ENCODE measurements around the gene KRT7. TPM values are rescaled to one million over a fixed set of nuclear protein-coding genes. Genes with fewer than 3 reads are reported as not detected.

KRT7 gene
- total RNA-seq, 1 experiment from 2014 or later: 3,783 TPM

DNA sequence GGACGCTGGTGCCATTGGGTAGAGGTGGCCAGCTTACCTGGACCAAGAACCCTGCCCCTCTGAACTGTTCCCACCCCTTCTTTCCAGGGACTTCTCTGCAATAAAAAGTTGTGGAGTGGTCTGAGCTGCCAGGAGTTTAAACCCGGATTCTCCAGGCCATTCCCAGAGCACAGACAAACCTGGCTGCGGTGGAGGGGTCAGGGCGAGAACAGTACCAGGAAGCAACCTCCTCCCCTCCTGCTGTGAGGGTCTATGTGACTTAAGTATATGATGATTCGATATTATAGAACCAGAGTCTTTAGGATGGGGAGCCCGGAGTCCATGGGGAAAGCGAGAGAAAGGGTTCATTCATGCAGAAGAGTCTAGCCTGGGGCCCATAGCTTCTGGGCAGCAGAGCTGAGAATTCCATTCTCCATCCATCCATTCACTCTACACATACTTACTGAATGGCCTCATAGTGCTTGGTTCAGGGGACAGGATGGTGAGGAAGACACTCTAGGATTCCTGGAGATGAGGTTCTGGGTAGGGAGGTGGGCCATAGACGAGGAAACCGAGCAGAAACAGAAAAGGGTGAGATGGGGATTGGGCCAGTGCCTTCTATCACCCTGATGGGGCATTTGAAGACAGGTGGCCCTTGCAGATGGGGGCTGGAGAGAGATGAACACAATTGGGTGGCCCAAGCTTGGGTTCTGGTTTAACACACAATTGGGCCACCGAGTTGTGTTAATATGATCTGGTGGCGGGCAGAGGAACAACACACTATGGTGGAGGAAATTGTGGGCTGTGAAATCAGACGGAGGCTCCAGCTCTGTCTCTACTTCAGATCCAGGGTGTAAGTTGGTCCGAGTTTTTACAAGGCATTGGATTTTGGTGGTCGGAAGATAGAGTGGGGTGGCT, 46.6 kb downstream of the KRT7 start:
- peak overlapping the region; percentile 78; the same call in 1 of the 2 replicates for H3K4me3 ChIP-seq
- H3K36me3 ChIP-seq (ENCODE audit: low read depth): no peaks in the 10 kb centered on the region
- POLR2A ChIA-PET (ENCODE audit: unreplicated experiment): interaction anchor here (0.5 to 4.0 kb wide), 22 partner anchors 16 to 899 kb away, joined by 3 to 51 read pairs (median 4); partner anchors contain the start of gene KRT80
- H3K9me2 ChIP-seq (ENCODE audit: insufficient read depth): no peaks in the 10 kb centered on the region
- H3K4me1 ChIP-seq (replicated peaks; ENCODE audit: insufficient read depth): peaks cover 69% of the 10 kb centered on the region
- H2AFZ ChIP-seq: no peak overlapping the region
- CTCF ChIA-PET: interaction anchor here (0.6 to 3.7 kb wide), 15 partner anchors 14 to 606 kb away, joined by 3 to 23 read pairs (median 4); partner anchors contain the start of gene KRT7
- H3K4me2 ChIP-seq: peak overlapping the region; percentile 100
- peaks cover 47% of the 10 kb centered on the region for H3F3A ChIP-seq (ENCODE audit: insufficient read depth, low read depth)
- H3K9me3 ChIP-seq (ENCODE audit: insufficient read depth, low read depth): no peaks in the 10 kb centered on the region
- intact Hi-C loops (cut with micrococcal nuclease; ENCODE audit: unreplicated experiment): loop anchor here (1.0 to 5.0 kb wide), 9 partner anchors 27 to 693 kb away; no protein-coding TSS in a partner anchor
- no peaks in the 10 kb centered on the region for H3K79me2 ChIP-seq (ENCODE audit: low read depth)
- H3K27ac ChIP-seq: peak overlapping the region; percentile 100
- BruUV-seq (replicated peaks): TSS peak; percentile 90
- no peaks in the 10 kb centered on the region for H4K20me1 ChIP-seq (ENCODE audit: insufficient read depth)
- no peak for TF ChIP-seq EZH2 (IDR thresholded peaks at IDR 0.05; ENCODE audit: low read depth)
- TF ChIP-seq, protein P1, sequence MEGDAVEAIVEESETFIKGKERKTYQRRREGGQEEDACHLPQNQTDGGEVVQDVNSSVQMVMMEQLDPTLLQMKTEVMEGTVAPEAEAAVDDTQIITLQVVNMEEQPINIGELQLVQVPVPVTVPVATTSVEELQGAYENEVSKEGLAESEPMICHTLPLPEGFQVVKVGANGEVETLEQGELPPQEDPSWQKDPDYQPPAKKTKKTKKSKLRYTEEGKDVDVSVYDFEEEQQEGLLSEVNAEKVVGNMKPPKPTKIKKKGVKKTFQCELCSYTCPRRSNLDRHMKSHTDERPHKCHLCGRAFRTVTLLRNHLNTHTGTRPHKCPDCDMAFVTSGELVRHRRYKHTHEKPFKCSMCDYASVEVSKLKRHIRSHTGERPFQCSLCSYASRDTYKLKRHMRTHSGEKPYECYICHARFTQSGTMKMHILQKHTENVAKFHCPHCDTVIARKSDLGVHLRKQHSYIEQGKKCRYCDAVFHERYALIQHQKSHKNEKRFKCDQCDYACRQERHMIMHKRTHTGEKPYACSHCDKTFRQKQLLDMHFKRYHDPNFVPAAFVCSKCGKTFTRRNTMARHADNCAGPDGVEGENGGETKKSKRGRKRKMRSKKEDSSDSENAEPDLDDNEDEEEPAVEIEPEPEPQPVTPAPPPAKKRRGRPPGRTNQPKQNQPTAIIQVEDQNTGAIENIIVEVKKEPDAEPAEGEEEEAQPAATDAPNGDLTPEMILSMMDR (conservative IDR thresholded peaks at IDR 0.05): no peak
- no peaks in the 10 kb centered on the region for H3K27me3 ChIP-seq (ENCODE audit: insufficient read depth, low read depth)
- peak; percentile 65 to 84 for DNase-seq

DNA sequence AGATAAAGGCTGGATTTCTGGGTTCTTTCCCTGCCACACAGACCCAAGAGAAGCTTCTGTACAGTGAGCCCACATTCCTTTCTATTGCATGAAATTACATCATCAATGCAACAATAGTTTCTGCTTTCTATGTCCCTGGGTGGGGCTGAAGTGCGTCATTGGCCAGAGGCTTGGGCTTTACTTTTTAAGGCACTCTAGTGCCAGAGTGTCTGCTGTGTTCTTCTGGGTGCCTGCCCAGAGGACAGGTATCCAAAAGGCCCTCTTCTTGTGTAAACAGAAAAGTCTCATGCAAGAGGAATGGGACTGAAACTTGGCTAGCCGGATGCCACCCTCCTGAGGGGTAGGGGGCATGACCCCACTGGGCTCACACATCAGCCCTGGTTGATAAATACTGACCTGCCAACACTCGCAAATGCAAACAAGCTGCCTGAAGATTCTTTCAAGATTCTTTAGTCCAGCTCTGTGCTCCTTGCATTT, 47.3 kb downstream of the KRT7 start:
- CTCF ChIA-PET: interaction anchor here (0.7 to 3.7 kb wide), 7 partner anchors 26 to 606 kb away, joined by 3 to 23 read pairs (median 4); no protein-coding TSS in a partner anchor
- no peaks in the 10 kb centered on the region for H3K9me2 ChIP-seq (ENCODE audit: insufficient read depth)
- H3F3A ChIP-seq (ENCODE audit: insufficient read depth, low read depth): peaks cover 54% of the 10 kb centered on the region
- TF ChIP-seq, protein P1 (conservative IDR thresholded peaks at IDR 0.05): no peak
- TF ChIP-seq EZH2 (IDR thresholded peaks at IDR 0.05; ENCODE audit: low read depth): no peak
- intact Hi-C loops (cut with micrococcal nuclease; ENCODE audit: unreplicated experiment): loop anchor here (1.0 to 5.0 kb wide), 7 partner anchors 47 to 692 kb away; no protein-coding TSS in a partner anchor
- H3K36me3 ChIP-seq (ENCODE audit: low read depth): no peaks in the 10 kb centered on the region
- H3K27me3 ChIP-seq (ENCODE audit: insufficient read depth, low read depth): no peaks in the 10 kb centered on the region
- peak overlapping the region; percentile 100 for H3K4me2 ChIP-seq
- peak; percentile 93 to 99 for DNase-seq
- H2AFZ ChIP-seq: no peak overlapping the region
- POLR2A ChIA-PET (ENCODE audit: unreplicated experiment): interaction anchor here (0.5 to 4.0 kb wide), 18 partner anchors 12 to 647 kb away, joined by 3 to 51 read pairs (median 4); partner anchors contain the start of gene KRT80
- BruUV-seq (replicated peaks): no TSS peak
- peaks cover 76% of the 10 kb centered on the region for H3K4me1 ChIP-seq (replicated peaks; ENCODE audit: insufficient read depth)
- no peaks in the 10 kb centered on the region for H3K9me3 ChIP-seq (ENCODE audit: insufficient read depth, low read depth)
- no peaks in the 10 kb centered on the region for H4K20me1 ChIP-seq (ENCODE audit: insufficient read depth)
- peak overlapping the region; percentile 40; the same call in 1 of the 2 replicates for H3K4me3 ChIP-seq
- H3K27ac ChIP-seq: peak overlapping the region; percentile 100
- no peaks in the 10 kb centered on the region for H3K79me2 ChIP-seq (ENCODE audit: low read depth)
